ENCODE results near the gene SLC10A6. TPM values are rescaled to one million over a fixed set of nuclear protein-coding genes. Genes with fewer than 3 reads are reported as not detected.

SLC10A6 gene
- total RNA-seq, 2 experiments from 2014 or later, result not detected

GRCh38 chr4:86841309-86841708 lies 7.9 kb downstream of the SLC10A6 start:
- H2AFZ ChIP-seq (ENCODE audit: low read length), result no peak overlapping the region
- ChIA-PET CTCF (ENCODE audit: unreplicated experiment) (no interaction called here), POLR2A (no interaction called here)
- no peaks in the 10 kb centered on the region for H3K9me3 ChIP-seq (ENCODE audit: low read length)
- no peak overlapping the region for H3K27ac ChIP-seq (ENCODE audit: low read depth, low read length, poor library complexity, severe bottlenecking)
- no peaks in the 10 kb centered on the region for H3K4me1 ChIP-seq (ENCODE audit: insufficient read depth, low read length, poor library complexity, severe bottlenecking)
- H3K36me3 ChIP-seq (ENCODE audit: insufficient read depth, low read length), result no peaks in the 10 kb centered on the region
- H3K79me2 ChIP-seq (ENCODE audit: insufficient read depth, low read depth, low read length), result no peaks in the 10 kb centered on the region
- intact Hi-C loops (cut with micrococcal nuclease; ENCODE audit: unreplicated experiment), result no loop called here
- no peaks in the 10 kb centered on the region for H4K20me1 ChIP-seq (ENCODE audit: insufficient read depth, low read length)
- no peak overlapping the region for H3K4me3 ChIP-seq (ENCODE audit: low read depth, low read length, poor library complexity, severe bottlenecking)
- BruUV-seq (replicated peaks), result no TSS peak
- no peak for DNase-seq (ENCODE audit: low spot score)
- H3K9me2 ChIP-seq (ENCODE audit: insufficient read depth, low read length), result no peaks in the 10 kb centered on the region
- no peak overlapping the region for H3K4me2 ChIP-seq (ENCODE audit: low read length)
- TF ChIP-seq, protein P1, sequence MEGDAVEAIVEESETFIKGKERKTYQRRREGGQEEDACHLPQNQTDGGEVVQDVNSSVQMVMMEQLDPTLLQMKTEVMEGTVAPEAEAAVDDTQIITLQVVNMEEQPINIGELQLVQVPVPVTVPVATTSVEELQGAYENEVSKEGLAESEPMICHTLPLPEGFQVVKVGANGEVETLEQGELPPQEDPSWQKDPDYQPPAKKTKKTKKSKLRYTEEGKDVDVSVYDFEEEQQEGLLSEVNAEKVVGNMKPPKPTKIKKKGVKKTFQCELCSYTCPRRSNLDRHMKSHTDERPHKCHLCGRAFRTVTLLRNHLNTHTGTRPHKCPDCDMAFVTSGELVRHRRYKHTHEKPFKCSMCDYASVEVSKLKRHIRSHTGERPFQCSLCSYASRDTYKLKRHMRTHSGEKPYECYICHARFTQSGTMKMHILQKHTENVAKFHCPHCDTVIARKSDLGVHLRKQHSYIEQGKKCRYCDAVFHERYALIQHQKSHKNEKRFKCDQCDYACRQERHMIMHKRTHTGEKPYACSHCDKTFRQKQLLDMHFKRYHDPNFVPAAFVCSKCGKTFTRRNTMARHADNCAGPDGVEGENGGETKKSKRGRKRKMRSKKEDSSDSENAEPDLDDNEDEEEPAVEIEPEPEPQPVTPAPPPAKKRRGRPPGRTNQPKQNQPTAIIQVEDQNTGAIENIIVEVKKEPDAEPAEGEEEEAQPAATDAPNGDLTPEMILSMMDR (conservative IDR thresholded peaks at IDR 0.05; ENCODE audit: low read length), result no peak
- no peak for TF ChIP-seq EZH2phosphoT487 (IDR thresholded peaks at IDR 0.05; ENCODE audit: borderline replicate concordance, low read depth, low read length)

DNA sequence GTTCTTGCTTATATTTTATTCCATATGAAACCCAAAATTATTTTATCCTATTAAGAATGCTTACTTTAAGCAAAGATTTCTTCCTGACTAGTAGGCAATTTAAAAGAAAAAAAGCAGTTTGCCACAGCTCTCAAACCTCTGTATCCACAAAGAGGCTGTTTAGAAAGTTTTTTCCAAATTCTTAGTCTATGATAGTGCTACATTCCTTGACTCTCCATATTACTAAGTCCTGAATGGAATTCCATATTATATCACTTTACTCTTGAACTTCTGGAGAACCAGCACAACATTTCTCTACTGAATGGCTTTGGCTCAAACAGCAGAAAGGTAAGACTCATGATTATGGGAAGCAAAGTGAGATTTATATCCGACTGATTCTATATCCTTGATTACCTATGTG lies 8.3 kb downstream of the SLC10A6 start:
- no peak overlapping the region for H3K27ac ChIP-seq (ENCODE audit: low read depth, low read length, poor library complexity, severe bottlenecking)
- TF ChIP-seq, protein P1 (conservative IDR thresholded peaks at IDR 0.05; ENCODE audit: low read length), result no peak
- no peak for TF ChIP-seq EZH2phosphoT487 (IDR thresholded peaks at IDR 0.05; ENCODE audit: borderline replicate concordance, low read depth, low read length)
- H3K4me2 ChIP-seq (ENCODE audit: low read length), result no peak overlapping the region
- BruUV-seq (replicated peaks), result no TSS peak
- no peaks in the 10 kb centered on the region for H3K4me1 ChIP-seq (ENCODE audit: insufficient read depth, low read length, poor library complexity, severe bottlenecking)
- H2AFZ ChIP-seq (ENCODE audit: low read length), result no peak overlapping the region
- no peak overlapping the region for H3K4me3 ChIP-seq (ENCODE audit: low read depth, low read length, poor library complexity, severe bottlenecking)
- H4K20me1 ChIP-seq (ENCODE audit: insufficient read depth, low read length), result no peaks in the 10 kb centered on the region
- H3K79me2 ChIP-seq (ENCODE audit: insufficient read depth, low read depth, low read length), result no peaks in the 10 kb centered on the region
- CTCF ChIA-PET (ENCODE audit: unreplicated experiment), result no interaction called here
- intact Hi-C loops (cut with micrococcal nuclease; ENCODE audit: unreplicated experiment), result no loop called here
- no peaks in the 10 kb centered on the region for H3K36me3 ChIP-seq (ENCODE audit: insufficient read depth, low read length)
- no peaks in the 10 kb centered on the region for H3K9me2 ChIP-seq (ENCODE audit: insufficient read depth, low read length)
- POLR2A ChIA-PET, result no interaction called here
- H3K9me3 ChIP-seq (ENCODE audit: low read length), result no peaks in the 10 kb centered on the region
- no peak for DNase-seq (ENCODE audit: low spot score)

GRCh38 chr4:86837691-86838503 lies 11.3 kb downstream of the SLC10A6 start:
- ChIA-PET POLR2A (interaction anchor here (0.6 kb wide), 1 partner anchor 41 kb away, joined by 4 read pairs; no protein-coding TSS in a partner anchor), CTCF (ENCODE audit: unreplicated experiment) (no interaction called here)

More at GRCh38 chr4:86837691-86838503, 11.3 kb downstream of the SLC10A6 start:
- no peak for DNase-seq (ENCODE audit: low spot score)
- Histone ChIP-seq H3K9me3 (ENCODE audit: low read length) (no peaks in the 10 kb centered on the region), H3K4me2 (ENCODE audit: low read length) (no peak overlapping the region), H4K20me1 (ENCODE audit: insufficient read depth, low read length) (no peaks in the 10 kb centered on the region), H2AFZ (ENCODE audit: low read length) (no peak overlapping the region), H3K27ac (ENCODE audit: low read depth, low read length, poor library complexity, severe bottlenecking) (no peak overlapping the region), H3K36me3 (ENCODE audit: insufficient read depth, low read length) (no peaks in the 10 kb centered on the region), H3K79me2 (ENCODE audit: insufficient read depth, low read depth, low read length) (no peaks in the 10 kb centered on the region), H3K4me1 (ENCODE audit: insufficient read depth, low read length, poor library complexity, severe bottlenecking) (no peaks in the 10 kb centered on the region), H3K9me2 (ENCODE audit: insufficient read depth, low read length) (no peaks in the 10 kb centered on the region), H3K4me3 (ENCODE audit: low read depth, low read length, poor library complexity, severe bottlenecking) (no peak overlapping the region)
- intact Hi-C loops (cut with micrococcal nuclease; ENCODE audit: unreplicated experiment), result no loop called here
- no TSS peak for BruUV-seq (replicated peaks)
- TF ChIP-seq EZH2phosphoT487 (IDR thresholded peaks at IDR 0.05; ENCODE audit: borderline replicate concordance, low read depth, low read length), result no peak
- TF ChIP-seq, protein P1 (conservative IDR thresholded peaks at IDR 0.05; ENCODE audit: low read length), result no peak

Data from OCI-LY7 (cell line).